A673 (cell line): ENCODE results near the gene SERPINA10.

Source experiments
- EZH2 ChIP-seq: fragments of 200-600 bp; sonication (generic); IDR thresholded peaks from 2 replicates; pipeline ENCODE4 v1.6.1; 2017; ENCODE audit warnings: borderline replicate concordance, low read depth, mild to moderate bottlenecking, mixed read lengths, antibody characterized with exemption, low read length; ENCODE audit not compliant: poor library complexity, severe bottlenecking
- TF ChIP-seq, protein P1 (sequence below): fragments of 300-800, 200-600 bp; sonication (generic); conservative IDR thresholded peaks from 2 replicates; pipeline ENCODE4 v1.5.1; 2017; ENCODE audit warnings: low read depth, mild to moderate bottlenecking, antibody characterized with exemption, low read length, moderate library complexity, mixed read lengths

- TF ChIP-seq, protein P1, sequence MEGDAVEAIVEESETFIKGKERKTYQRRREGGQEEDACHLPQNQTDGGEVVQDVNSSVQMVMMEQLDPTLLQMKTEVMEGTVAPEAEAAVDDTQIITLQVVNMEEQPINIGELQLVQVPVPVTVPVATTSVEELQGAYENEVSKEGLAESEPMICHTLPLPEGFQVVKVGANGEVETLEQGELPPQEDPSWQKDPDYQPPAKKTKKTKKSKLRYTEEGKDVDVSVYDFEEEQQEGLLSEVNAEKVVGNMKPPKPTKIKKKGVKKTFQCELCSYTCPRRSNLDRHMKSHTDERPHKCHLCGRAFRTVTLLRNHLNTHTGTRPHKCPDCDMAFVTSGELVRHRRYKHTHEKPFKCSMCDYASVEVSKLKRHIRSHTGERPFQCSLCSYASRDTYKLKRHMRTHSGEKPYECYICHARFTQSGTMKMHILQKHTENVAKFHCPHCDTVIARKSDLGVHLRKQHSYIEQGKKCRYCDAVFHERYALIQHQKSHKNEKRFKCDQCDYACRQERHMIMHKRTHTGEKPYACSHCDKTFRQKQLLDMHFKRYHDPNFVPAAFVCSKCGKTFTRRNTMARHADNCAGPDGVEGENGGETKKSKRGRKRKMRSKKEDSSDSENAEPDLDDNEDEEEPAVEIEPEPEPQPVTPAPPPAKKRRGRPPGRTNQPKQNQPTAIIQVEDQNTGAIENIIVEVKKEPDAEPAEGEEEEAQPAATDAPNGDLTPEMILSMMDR: no peak
- no peak for TF ChIP-seq EZH2
Measured at GRCh38 chr14:94284221-94284620, 8.8 kb downstream of the SERPINA10 start.
